ENCODE results near the gene STARD10.

GRCh38 chr11:72730737-72731136 lies 63.1 kb downstream of the STARD10 start:
- TF ChIP-seq, protein P1, sequence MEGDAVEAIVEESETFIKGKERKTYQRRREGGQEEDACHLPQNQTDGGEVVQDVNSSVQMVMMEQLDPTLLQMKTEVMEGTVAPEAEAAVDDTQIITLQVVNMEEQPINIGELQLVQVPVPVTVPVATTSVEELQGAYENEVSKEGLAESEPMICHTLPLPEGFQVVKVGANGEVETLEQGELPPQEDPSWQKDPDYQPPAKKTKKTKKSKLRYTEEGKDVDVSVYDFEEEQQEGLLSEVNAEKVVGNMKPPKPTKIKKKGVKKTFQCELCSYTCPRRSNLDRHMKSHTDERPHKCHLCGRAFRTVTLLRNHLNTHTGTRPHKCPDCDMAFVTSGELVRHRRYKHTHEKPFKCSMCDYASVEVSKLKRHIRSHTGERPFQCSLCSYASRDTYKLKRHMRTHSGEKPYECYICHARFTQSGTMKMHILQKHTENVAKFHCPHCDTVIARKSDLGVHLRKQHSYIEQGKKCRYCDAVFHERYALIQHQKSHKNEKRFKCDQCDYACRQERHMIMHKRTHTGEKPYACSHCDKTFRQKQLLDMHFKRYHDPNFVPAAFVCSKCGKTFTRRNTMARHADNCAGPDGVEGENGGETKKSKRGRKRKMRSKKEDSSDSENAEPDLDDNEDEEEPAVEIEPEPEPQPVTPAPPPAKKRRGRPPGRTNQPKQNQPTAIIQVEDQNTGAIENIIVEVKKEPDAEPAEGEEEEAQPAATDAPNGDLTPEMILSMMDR (IDR thresholded peaks at IDR 0.05; ENCODE audit: low read depth, low read length), result no peak
- TF ChIP-seq EZH2phosphoT487 (IDR thresholded peaks at IDR 0.05; ENCODE audit: low read depth), result no peak
